ENCODE measurements around the gene TSHZ1.

The TSHZ1 gene

GRCh38 chr18:75267643-75268363 lies 57.2 kb downstream of the TSHZ1 start:
- Histone ChIP-seq H3K4me1 (ENCODE audit: control insufficient read depth, insufficient read depth, low read length) (0 out of 2 replicates have a peak, but pooled peaks cover 3% of the 10 kb centered on the region), H3K36me3 (ENCODE audit: control insufficient read depth, insufficient read depth, low read length) (no peaks in the 10 kb centered on the region), H3K4me3 (ENCODE audit: low read depth, low read length) (no peak overlapping the region), H3K9ac (ENCODE audit: low read length) (no peak overlapping the region), H3K27ac (ENCODE audit: low read depth, low read length) (no peak overlapping the region), H3K9me3 (ENCODE audit: control insufficient read depth, insufficient read depth, low read depth, low read length) (no peaks in the 10 kb centered on the region), H3K27me3 (ENCODE audit: control insufficient read depth, insufficient read depth, low read length) (no peaks in the 10 kb centered on the region)

DNA sequence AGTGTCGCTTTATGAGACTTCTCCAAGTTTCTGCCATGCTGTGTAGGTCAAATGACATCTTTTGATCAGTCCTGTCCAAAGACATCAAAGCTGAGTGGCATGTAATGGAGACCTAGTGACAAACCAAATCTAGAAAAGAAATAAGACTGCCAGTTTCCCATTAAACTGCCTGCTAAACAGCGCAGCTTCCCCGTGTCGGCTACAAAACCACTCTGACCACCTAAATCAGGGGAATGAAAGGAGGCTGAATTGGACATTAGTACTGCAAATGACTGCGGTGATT lies 57.7 kb downstream of the TSHZ1 start:
- no peak overlapping the region for H3K4me3 ChIP-seq (ENCODE audit: low read depth, low read length)
- H3K9ac ChIP-seq (ENCODE audit: low read length), result no peak overlapping the region
- no peaks in the 10 kb centered on the region for H3K36me3 ChIP-seq (ENCODE audit: control insufficient read depth, insufficient read depth, low read length)
- H3K27me3 ChIP-seq (ENCODE audit: control insufficient read depth, insufficient read depth, low read length), result no peaks in the 10 kb centered on the region
- no peaks in the 10 kb centered on the region for H3K9me3 ChIP-seq (ENCODE audit: control insufficient read depth, insufficient read depth, low read depth, low read length)
- H3K27ac ChIP-seq (ENCODE audit: low read depth, low read length), result no peak overlapping the region
- H3K4me1 ChIP-seq (ENCODE audit: control insufficient read depth, insufficient read depth, low read length), result 0 out of 2 replicates have a peak, but pooled peaks cover 3% of the 10 kb centered on the region

DNA sequence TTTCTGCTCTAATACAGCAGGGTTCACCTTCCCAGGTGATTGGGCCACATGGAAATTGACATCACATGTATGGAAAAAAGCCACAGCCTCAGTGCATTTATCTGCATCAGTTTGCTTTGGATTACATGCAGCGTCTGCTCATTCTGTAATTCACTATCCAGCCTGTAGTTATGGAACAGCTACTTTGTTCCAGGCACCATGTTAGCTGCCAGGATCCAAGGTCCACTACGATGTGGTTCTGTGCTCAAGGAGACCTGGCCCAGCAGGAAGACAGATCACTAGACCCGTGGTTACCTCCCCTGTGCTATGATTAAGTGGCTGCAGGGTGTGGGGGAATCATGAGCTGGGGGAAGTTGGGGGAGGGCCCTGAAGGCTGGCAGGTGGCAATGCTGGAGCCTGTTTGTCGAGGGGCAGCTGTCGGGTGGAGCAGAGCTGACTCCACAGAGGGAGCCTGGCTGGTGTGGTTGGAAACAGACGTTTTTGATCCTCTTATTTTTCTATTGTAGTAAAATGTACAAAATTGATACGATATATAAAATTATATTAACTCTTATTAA lies 58.6 kb downstream of the TSHZ1 start:
- Histone ChIP-seq H3K9me3 (ENCODE audit: control insufficient read depth, insufficient read depth, low read depth, low read length) (no peaks in the 10 kb centered on the region), H3K4me3 (ENCODE audit: low read depth, low read length) (no peak overlapping the region), H3K36me3 (ENCODE audit: control insufficient read depth, insufficient read depth, low read length) (no peaks in the 10 kb centered on the region), H3K27ac (ENCODE audit: low read depth, low read length) (no peak overlapping the region), H3K4me1 (ENCODE audit: control insufficient read depth, insufficient read depth, low read length) (0 out of 2 replicates have a peak, but pooled peaks cover 3% of the 10 kb centered on the region), H3K27me3 (ENCODE audit: control insufficient read depth, insufficient read depth, low read length) (no peaks in the 10 kb centered on the region), H3K9ac (ENCODE audit: low read length) (no peak overlapping the region)

- Histone ChIP-seq H3K27ac (ENCODE audit: low read depth, low read length) (no peak overlapping the region), H3K9ac (ENCODE audit: low read length) (no peak overlapping the region), H3K27me3 (ENCODE audit: control insufficient read depth, insufficient read depth, low read length) (no peaks in the 10 kb centered on the region), H3K4me3 (ENCODE audit: low read depth, low read length) (no peak overlapping the region), H3K36me3 (ENCODE audit: control insufficient read depth, insufficient read depth, low read length) (no peaks in the 10 kb centered on the region), H3K4me1 (ENCODE audit: control insufficient read depth, insufficient read depth, low read length) (0 out of 2 replicates have a peak, but pooled peaks cover 3% of the 10 kb centered on the region), H3K9me3 (ENCODE audit: control insufficient read depth, insufficient read depth, low read depth, low read length) (no peaks in the 10 kb centered on the region)
Observed at GRCh38 chr18:75269696-75270095, 59.1 kb downstream of the TSHZ1 start.

DNA sequence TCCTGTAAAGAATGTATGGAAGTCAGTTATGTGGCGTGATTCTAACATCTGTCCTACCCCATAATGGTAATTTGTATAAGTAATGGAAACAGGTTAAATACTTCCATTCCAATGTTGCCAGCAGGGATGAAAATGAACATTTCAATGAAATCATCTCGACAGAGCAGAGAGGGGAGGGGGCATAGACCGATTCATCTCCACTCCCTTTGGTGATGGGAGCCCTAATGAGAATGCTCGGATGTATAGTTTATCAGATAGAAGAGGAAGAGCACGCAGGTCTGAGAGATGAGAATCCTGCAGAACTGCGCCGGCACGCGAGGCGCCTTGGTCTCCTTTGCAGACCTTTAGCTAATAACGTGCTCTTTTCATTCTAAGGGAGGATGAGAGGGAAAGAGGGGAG lies 61.4 kb downstream of the TSHZ1 start:
- Histone ChIP-seq H3K9me3 (ENCODE audit: control insufficient read depth, insufficient read depth, low read depth, low read length) (no peaks in the 10 kb centered on the region), H3K36me3 (ENCODE audit: control insufficient read depth, insufficient read depth, low read length) (no peaks in the 10 kb centered on the region), H3K4me3 (ENCODE audit: low read depth, low read length) (no peak overlapping the region), H3K4me1 (ENCODE audit: control insufficient read depth, insufficient read depth, low read length) (0 out of 2 replicates have a peak, but pooled peaks cover 3% of the 10 kb centered on the region), H3K27me3 (ENCODE audit: control insufficient read depth, insufficient read depth, low read length) (no peaks in the 10 kb centered on the region), H3K9ac (ENCODE audit: low read length) (no peak overlapping the region), H3K27ac (ENCODE audit: low read depth, low read length) (no peak overlapping the region)

- H3K9ac ChIP-seq (ENCODE audit: low read length), result no peak overlapping the region
Observed at GRCh38 chr18:75273817-75274216, 63.2 kb downstream of the TSHZ1 start.

GRCh38 chr18:75275226-75275625 lies 64.6 kb downstream of the TSHZ1 start:
- no peak overlapping the region for H3K9ac ChIP-seq (ENCODE audit: low read length)
- no peaks in the 10 kb centered on the region for H3K36me3 ChIP-seq (ENCODE audit: control insufficient read depth, insufficient read depth, low read length)
- H3K4me1 ChIP-seq (ENCODE audit: control insufficient read depth, insufficient read depth, low read length), result peaks cover 7% of the 10 kb centered on the region; the same call in 1 of the 2 replicates
- H3K9me3 ChIP-seq (ENCODE audit: control insufficient read depth, insufficient read depth, low read depth, low read length), result no peaks in the 10 kb centered on the region
- H3K4me3 ChIP-seq (ENCODE audit: low read depth, low read length), result no peak overlapping the region
- H3K27ac ChIP-seq (ENCODE audit: low read depth, low read length), result no peak overlapping the region
- H3K27me3 ChIP-seq (ENCODE audit: control insufficient read depth, insufficient read depth, low read length), result no peaks in the 10 kb centered on the region

More at GRCh38 chr18:75273817-75274216, 63.2 kb downstream of the TSHZ1 start:
- Histone ChIP-seq H3K4me1 (ENCODE audit: control insufficient read depth, insufficient read depth, low read length) (peaks cover 7% of the 10 kb centered on the region; the same call in 1 of the 2 replicates), H3K9me3 (ENCODE audit: control insufficient read depth, insufficient read depth, low read depth, low read length) (no peaks in the 10 kb centered on the region), H3K4me3 (ENCODE audit: low read depth, low read length) (no peak overlapping the region), H3K27me3 (ENCODE audit: control insufficient read depth, insufficient read depth, low read length) (no peaks in the 10 kb centered on the region), H3K27ac (ENCODE audit: low read depth, low read length) (no peak overlapping the region), H3K36me3 (ENCODE audit: control insufficient read depth, insufficient read depth, low read length) (no peaks in the 10 kb centered on the region)

DNA sequence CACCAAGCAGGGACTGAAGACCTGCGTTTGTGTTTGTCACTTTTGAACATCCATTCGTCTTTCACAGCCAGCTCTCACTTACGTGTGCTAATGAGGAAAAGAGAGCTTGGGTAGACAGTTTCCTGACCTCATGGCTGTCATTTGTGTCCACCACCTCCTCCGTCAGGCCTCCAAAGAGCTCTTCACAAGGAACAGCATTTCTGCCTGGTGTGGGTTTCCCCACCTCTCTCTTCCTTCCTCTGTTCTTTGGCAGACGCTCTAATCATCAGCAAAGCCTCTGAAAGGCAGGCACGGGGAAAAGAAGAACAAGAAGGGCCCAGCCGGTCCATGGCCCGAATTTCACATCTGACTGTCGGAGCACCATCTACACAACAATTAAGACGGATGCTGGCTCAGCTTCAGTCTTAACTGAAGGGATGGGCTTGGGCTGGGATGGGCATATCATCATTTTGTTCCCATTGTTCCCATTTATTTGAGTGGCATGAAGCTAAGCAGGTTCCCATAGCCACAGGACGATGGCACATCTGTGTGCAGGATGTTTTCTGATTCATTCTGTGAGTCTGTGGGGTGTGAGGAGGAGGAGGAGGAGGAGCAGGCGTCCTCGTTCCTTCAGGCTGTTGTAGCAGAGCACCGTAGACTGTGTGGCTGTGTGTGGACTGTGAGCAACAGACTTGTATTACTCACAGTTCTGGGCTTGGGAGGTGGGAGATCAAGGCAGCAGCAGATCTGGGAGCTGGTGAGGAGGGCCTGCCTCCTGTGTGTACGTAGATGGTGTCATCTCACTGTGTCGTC lies 66.4 kb downstream of the TSHZ1 start:
- no peaks in the 10 kb centered on the region for H3K9me3 ChIP-seq (ENCODE audit: control insufficient read depth, insufficient read depth, low read depth, low read length)
- peaks cover 7% of the 10 kb centered on the region; the same call in 1 of the 2 replicates for H3K4me1 ChIP-seq (ENCODE audit: control insufficient read depth, insufficient read depth, low read length)
- no peaks in the 10 kb centered on the region for H3K27me3 ChIP-seq (ENCODE audit: control insufficient read depth, insufficient read depth, low read length)
- H3K4me3 ChIP-seq (ENCODE audit: low read depth, low read length), result no peak overlapping the region
- H3K36me3 ChIP-seq (ENCODE audit: control insufficient read depth, insufficient read depth, low read length), result no peaks in the 10 kb centered on the region
- no peak overlapping the region for H3K27ac ChIP-seq (ENCODE audit: low read depth, low read length)
- no peak overlapping the region for H3K9ac ChIP-seq (ENCODE audit: low read length)

DNA sequence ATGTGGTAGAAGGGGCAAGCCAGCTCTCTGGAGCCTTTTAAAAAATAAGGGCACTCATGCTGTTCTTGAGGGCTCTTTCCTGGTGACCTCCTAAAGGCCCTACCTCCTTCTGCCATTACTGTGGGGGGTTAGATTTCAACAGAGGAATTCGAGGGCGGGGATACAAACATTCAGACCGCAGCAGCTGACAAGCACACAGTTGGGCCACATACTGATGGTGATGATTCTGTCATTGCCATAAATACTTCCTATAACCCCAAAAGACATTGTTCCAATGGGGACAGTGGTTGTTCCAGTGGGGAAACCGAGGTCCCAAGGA lies 67.0 kb downstream of the TSHZ1 start:
- Histone ChIP-seq H3K4me1 (ENCODE audit: control insufficient read depth, insufficient read depth, low read length) (peaks cover 7% of the 10 kb centered on the region; the same call in 1 of the 2 replicates), H3K4me3 (ENCODE audit: low read depth, low read length) (no peak overlapping the region), H3K36me3 (ENCODE audit: control insufficient read depth, insufficient read depth, low read length) (no peaks in the 10 kb centered on the region), H3K9ac (ENCODE audit: low read length) (no peak overlapping the region), H3K9me3 (ENCODE audit: control insufficient read depth, insufficient read depth, low read depth, low read length) (no peaks in the 10 kb centered on the region), H3K27ac (ENCODE audit: low read depth, low read length) (no peak overlapping the region), H3K27me3 (ENCODE audit: control insufficient read depth, insufficient read depth, low read length) (no peaks in the 10 kb centered on the region)

GRCh38 chr18:75279381-75279780 lies 68.8 kb downstream of the TSHZ1 start:
- H3K36me3 ChIP-seq (ENCODE audit: control insufficient read depth, insufficient read depth, low read length), result no peaks in the 10 kb centered on the region
- no peaks in the 10 kb centered on the region for H3K27me3 ChIP-seq (ENCODE audit: control insufficient read depth, insufficient read depth, low read length)
- H3K4me1 ChIP-seq (ENCODE audit: control insufficient read depth, insufficient read depth, low read length), result peaks cover 7% of the 10 kb centered on the region; the same call in 1 of the 2 replicates
- no peak overlapping the region for H3K9ac ChIP-seq (ENCODE audit: low read length)
- H3K4me3 ChIP-seq (ENCODE audit: low read depth, low read length), result no peak overlapping the region
- no peaks in the 10 kb centered on the region for H3K9me3 ChIP-seq (ENCODE audit: control insufficient read depth, insufficient read depth, low read depth, low read length)
- H3K27ac ChIP-seq (ENCODE audit: low read depth, low read length), result no peak overlapping the region

Measured in HUES6 (cell line).